Stimulated activated CD4-positive, alpha-beta T cell treated with anti-CD3 and anti-CD28 coated beads, Interleukin-1b, Interleukin-23, amount 100 ng/mL, for 48 hours (primary cell): ENCODE data around the gene TEAD2.
"Not testable (repeated sequence)": the region's sequence is repeated elsewhere in the genome, so short reads cannot be mapped to it uniquely, and the experiment has no call there.

Experiments
- DNase-seq: peaks from one replicate; pipeline ENCODE4 v3.0.0-alpha.2; 2020

The TEAD2 gene

DNA sequence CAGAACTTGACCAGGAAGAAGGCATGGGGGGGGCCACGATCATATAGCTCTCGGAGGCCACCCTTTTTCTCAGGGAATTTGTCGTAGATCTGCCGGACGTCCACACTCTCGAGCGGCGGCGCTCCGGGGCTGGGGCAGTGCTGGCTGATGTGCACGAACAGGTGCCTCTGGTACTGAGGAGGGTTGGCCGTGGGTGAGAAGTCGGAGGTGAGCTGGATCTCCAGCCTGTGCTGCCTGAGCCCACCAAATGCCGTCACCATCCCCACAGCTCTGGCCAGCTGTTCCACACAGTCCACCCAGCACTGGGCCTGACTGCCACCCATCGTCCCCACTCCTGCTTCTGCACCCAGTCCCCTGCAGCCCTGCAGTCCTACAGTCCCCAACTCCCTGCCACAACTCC is 15.0 kb downstream of the TEAD2 start:
- DNase-seq, result no peak

DNA sequence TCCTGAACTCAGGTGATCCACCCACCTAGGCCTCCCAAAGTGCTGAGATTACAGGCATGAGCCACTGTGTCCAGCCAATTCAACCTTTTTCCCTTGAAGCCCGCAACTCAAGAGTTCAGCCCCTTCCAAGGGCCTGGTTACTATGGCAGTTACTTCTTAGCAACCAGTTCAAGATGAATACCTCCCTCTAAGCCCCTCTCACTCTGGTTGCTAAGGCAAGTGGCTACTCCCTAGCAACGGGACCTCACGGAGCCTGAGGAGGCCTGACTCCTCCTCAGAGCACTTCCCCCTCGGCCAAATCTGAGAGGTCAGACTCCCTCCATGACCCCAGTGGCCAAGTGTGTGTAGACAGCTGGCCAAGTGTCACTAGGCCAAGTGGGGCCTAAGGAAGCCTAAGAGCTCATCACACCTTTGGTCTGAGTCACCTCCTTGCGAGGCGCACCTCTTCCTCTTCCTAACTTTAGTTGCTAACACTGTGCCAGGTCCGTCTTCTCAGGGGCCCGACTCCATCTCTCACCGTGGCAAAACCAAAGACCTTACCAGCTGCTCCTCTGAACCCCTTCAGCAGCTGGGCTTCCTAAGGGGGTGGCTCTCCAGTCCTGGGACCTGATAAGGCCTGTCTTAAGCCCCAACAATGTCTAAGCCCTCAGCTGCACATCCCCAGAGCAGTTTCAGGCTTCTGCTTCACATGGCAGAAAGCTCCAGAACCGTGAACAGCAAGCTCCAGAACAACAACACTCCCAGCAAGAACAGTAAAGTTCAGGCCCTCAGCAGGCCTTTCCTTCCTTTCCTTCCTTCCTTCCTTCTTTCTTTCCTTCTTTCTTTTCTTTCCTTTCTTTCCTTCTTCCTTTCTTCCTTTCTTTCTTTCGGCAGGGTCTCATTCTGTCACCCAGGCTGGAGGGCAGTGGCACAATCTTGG is 17.5 kb downstream of the TEAD2 start:
- no peak for DNase-seq

DNA sequence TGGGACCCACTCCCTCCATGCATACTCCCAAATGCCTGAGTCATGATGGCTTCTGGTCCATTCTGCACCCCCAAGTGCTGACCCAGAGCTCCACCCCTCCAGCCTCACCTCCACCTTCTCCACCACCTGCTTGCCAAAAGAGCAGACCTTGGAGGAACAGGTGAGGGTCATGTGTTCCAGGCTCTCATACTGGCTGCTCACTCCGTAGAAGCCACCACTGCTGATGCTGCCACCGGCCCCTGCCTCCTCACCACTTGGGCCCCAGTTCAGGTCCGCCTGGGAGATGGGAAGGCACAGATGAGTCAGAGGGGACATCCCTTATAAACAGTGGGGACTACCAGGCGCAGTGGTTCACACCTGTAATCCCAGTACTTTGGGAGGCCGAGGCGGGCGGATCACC is 19.1 kb downstream of the TEAD2 start:
- no peak for DNase-seq

DNA sequence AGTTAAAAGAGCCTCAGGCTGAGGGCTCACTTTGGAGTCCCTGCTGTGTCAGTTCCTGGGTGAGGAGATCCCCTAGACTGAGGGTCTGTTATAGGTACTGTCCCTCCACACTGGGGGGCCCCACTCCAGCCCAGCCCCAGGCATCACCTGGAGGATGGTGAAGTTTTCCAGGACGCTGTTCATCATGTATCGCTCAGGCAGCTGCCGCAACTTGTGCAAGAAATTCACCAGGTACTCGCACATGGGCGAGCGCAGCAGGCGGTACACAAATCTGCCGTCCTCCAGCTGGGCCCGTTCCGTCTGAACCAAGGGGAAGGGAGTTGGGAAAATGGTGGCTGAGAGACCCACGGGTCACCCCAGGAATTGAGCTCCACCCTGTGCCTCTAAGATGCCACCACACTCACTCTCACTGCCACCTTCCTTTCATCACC is 19.9 kb downstream of the TEAD2 start:
- no peak for DNase-seq

DNA sequence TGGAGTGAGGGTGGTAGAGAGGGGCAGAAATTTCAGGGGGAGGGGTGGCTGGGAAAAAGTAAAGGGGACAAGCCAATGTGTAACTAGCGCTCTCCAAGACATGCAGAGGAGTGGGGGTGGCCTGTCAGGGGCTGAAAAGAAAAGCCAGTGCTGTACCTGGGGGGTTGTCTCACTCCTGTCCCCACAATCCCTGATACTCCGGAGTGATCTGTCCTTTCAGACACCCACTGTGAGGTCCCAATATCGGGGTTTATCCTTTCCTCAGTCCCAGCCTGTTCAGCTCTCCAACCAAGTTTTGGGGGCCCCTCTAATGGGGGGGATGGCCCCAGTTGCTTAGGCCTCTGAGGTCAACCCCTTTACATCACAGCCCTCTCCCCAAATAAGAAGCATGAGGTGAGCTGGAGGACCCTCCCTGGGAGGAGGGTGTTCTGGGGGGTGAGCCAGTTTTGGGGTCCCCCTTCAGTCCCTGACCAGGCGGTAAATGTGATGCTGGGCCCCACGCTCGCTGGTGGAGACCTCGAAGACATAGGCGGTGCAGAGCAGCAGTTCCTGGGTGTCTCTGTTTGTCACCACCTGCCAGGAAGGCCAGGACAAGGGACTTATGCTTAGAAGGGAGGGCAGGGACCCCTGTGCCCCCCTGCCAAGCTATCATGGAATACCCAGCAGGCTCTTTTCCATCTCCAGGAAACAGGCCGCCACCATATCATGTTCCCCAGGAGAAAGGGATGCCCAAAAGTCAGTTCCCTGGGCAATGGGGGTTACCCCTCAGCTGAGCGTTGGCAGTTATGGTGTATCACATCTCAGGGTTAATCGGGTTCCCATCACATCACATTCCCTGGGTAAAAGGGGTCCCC is 21.1 kb downstream of the TEAD2 start:
- no peak for DNase-seq

DNA sequence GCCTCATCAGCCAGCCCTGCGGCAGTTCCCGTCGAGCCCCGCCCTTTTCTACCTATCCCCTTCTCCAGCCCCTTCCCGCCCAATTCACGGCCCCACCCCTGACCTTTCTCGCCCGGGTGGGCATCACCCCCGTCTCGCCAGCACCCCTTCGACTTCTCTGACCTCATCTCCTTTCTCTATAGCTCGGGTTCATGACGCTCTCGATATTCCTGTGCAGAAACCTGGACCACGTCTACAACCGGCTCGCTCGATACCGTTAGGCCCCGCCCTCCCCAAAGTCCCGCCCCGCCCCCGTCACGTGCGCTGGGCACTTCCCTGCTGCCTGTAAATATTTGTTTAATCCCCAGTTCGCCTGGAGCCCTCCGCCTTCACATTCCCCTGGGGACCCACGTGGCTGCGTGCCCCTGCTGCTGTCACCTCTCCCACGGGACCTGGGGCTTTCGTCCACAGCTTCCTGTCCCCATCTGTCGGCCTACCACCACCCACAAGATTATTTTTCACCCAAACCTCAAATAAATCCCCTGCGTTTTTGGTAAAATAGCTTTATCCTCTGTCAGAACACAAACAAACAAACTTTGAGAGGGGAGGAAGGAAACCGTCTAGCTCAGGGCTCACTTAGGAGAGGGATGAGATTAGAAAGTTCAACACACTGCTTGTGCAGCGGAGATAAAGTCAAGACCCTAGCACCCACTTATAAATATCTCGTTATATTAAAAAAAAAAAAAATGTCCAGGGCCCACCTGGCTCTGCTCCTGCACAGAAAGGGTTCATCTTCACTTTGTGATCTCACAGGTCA is 21.9 kb downstream of the TEAD2 start:
- DNase-seq, result no peak

DNA sequence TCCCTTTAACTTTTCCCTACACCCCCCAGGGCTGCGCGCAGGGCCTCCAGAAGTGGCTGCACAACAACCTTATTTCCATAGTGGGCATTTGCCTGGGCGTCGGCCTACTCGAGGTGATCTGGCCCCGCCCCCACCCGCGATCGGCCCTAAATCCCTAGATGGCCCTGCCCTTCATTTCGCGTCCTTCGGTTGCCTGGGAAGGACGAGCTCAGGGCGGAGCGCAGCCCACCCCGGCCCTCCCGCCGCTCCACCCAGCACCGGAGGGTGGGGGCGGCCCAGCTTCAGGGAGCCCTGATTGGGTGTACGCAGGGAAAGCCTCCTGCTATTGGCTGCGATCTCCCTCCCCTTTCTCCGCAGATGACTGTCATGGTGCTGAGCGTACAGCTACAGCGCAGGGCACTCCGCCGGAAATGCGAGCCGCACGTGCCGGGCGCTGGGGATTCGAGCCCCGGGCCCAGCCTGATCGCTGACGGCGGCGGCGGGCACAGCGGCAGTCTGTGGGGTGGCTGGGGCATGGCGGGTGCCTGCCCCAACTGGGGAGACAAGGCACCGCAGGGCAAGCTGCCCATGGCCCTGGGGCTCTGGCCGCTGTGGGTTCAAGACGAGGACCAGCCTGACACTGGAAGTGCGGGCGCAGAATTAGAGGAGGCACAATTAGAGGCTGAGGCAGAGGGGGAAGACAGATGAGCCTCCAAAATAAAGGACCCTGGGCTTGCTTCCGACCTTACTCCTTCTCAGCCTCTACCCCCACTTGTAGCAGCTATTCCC is 22.7 kb downstream of the TEAD2 start:
- no peak for DNase-seq

DNA sequence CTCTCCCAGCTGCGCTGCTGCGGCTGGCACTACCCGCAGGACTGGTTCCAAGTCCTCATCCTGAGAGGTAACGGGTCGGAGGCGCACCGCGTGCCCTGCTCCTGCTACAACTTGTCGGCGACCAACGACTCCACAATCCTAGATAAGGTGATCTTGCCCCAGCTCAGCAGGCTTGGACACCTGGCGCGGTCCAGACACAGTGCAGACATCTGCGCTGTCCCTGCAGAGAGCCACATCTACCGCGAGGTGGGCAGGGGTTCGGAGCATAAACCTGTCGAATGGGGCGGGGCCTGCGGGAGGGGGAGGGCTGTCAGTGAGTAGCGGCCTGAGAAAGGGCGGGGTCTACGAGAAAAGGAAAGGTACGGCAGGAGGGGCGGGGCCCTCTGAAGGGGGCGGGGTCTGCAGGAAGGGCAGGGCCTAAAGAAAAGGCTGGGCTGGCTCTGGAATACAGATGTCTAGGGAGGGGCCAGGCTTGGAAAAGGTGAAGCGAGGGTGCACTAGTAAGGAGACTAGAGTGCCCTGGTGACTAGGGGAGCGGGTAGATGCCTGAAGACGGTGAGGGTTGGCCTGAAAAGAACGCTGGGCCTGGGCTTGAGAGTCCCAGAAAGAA is 23.4 kb downstream of the TEAD2 start:
- peak; percentile 45 for DNase-seq

DNA sequence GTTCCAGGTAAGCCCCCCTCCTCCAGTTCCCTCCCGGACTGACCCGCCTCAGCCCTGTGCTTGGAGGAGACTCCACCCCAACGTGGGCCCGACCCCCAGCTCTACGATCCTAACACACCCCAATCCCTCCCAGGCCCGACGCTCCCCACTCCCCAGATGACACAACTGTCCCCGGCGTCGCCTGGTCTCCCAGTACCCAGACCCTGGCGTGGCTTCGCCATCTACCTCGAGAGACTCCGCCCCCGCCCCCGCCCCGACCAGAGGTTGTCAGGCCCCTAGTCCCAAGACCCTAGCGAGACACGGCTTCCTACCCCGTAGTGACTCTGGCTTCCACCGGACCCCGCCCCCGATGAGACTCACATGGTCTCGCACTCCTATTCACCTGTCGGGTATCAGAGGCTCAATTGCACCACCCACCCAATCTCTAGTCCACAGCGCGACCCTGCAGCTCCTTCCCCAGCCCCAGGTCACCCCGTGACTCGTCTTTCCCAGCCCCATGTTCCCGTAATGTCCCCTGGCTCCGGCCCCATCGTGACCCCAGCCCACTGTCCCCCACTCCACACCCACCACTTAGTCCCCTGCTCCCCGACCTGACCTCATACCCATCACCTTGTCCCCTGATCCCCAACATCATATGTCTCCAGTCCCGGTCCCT is 24.1 kb downstream of the TEAD2 start:
- no peak for DNase-seq

DNA sequence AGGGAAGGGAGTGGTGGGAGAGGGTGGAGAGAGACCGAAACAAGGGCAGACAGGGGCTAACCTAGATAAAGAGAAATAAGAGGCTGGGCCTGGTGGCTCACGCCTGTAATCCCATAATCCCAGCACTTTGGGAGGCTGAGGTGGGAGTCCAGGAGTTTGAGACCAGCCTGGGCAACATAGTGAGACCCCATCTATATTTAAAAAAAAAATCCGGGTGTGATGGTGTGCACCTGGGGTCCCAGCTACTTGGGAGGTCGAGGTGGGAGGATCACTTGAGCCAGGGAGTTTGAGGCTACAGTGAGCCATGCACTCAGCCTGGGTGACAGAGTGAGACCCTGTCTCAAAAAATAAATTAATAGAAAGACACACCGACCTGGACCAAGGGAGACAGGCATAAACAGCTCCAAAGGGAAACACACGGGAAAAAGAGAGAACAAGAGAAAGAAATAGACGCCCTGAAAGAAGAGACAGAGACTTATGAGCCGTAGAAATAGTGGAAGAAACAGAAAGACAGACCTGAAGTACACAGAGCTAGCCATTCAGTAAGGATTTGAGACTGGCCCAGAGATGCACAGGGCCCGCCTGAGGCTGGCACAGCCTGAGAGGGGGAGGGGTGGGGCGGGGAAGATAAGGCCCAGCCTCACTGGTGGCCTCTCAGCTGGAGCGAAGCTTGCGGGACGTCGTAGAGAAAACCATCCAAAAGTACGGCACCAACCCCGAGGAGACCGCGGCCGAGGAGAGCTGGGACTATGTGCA is 24.8 kb downstream of the TEAD2 start:
- DNase-seq, result no peak

DNA sequence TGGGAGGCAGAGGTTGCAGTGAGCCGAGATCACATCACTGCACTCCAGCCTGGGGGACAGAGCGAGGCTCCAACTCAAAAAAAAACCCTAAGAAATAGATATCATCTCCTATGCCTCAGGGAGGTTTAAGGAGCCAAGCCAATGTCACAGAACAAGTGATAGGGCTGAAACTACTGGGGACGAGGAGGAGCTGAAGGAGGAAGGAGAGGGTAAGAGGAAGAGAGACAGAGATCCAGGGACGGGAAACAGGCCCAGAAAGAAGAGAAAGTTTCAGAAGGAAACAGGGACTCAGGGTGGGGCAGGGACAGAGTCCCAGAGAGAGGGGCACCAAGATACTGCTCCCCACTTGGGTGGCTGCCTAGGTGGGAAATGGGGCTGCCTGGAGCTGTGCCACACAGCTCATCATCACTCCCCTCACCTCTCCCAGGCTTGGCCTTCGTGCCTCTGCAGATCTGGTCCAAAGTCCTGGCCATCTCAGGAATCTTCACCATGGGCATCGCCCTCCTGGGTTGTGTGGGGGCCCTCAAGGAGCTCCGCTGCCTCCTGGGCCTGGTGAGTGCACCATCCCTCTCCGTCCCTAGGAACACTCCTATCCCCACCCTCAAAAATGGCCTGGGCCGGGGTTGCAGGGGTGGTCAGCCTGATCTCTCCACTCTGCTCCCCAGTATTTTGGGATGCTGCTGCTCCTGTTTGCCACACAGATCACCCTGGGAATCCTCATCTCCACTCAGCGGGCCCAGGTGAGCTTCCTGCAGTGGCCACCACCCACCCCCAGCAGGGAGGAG is 25.5 kb downstream of the TEAD2 start:
- DNase-seq, result no peak

DNA sequence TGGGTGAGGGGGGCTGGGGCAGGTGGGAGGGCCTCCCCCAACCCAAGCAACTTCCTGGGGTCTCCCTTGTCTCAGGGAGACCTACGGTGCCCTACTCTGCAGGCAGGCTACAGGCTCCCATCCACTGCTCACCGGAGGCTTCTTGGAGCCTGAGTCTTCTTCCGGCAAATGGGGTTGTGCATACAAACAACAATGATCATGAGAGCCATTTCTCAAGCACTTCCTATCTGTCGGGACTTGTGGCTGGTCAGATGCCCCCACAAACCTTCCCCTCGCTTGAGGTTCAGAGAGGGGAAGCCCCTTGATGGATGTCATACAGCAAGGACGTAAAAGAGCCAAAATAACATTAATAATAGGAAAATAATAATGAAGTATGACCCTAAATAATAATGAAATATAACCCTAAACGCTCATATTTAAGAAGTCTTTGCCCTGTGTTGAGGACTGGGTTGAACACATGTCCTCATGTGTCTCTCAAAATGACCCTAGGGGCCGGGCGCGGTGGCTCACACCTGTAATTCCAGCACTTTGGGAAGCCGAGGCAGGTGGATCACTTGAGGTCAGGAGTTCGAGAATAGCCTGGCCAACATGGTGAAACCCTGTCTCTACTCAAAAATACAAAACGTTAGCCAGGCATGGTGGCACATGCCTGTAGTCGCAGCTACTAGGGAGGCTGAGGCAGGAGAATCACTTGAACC is 26.3 kb downstream of the TEAD2 start:
- DNase-seq, result no peak

DNA sequence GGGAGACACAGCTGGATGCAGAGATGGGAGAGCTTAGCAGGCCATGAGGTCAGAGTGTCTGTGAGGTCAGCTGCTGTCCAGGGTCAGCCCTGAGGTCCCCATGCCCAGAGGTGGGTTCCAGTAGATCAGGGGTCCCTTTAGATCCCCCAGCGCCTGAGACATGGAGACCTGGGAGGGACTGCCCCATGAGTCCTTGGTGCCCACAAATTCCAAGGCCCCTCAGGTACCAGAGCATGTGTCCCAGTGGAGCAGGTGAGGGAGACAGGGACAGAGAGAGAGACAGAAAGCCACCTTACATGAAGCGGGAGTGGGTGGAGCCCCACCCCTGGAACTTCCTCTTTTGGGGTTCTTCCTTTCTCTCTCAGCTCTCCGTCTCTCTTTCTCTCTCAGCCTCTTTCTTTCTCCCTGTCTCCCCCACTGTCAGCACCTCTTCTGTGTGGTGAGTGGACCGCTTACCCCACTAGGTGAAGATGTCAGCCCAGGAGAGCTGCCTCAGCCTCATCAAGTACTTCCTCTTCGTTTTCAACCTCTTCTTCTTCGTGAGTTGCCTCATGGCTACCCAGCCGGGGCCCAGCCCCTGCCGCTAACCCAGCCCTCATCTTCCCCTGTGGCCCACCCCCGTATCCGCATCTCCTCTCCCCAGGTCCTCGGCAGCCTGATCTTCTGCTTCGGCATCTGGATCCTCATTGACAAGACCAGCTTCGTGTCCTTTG is 27.0 kb downstream of the TEAD2 start, which contains the start of gene CD37:
Gene CD37 (plus strand): TSS at position 336 of the 713 bp plus-strand sequence. CDS start 135 bp downstream, at position 471.
- peak; percentile 35 for DNase-seq

DNA sequence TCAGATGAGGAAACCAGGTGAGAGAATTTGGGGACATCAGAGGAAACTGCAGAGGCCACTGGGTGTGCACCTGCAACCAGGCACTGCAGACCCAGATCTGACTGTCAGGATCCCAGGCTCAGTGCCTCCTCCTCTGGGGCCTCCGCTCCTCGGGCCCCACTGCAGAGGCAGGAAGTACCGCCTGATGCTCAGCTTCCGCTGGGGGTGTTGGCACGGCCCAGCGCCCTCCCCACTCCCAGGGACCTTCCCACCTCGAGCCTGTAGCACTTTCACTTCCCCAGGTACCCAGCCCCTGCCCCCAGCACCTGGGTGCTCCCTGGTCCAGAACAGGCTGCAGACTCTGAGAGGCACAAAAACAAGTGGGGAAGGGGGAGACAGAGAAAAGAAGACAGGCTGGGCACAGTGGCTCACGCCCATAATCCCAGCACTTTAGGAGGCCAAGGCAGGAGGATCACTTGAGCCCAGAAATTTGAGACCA is 28.4 kb downstream of the TEAD2 start:
- DNase-seq, result peak; percentile 64

DNA sequence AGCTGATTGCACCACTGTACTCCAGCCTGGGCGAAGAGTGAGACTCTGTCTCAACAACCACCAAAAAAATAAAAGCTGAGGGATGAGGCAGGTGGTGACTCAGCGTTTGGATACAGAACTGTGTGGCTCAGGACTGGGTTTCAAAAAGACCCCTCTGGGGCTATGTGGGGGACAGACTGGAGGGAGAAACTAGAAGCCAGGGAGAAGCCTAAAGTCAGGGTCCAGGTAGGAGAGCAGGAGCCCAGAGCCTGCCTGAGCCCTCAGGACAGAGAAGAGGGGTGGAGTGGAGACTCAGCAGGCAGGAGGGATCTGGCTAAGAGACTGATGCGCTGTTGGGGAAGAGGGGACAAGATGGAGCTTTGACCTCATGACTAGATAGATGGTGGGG is 28.8 kb downstream of the TEAD2 start:
- no peak for DNase-seq

DNA sequence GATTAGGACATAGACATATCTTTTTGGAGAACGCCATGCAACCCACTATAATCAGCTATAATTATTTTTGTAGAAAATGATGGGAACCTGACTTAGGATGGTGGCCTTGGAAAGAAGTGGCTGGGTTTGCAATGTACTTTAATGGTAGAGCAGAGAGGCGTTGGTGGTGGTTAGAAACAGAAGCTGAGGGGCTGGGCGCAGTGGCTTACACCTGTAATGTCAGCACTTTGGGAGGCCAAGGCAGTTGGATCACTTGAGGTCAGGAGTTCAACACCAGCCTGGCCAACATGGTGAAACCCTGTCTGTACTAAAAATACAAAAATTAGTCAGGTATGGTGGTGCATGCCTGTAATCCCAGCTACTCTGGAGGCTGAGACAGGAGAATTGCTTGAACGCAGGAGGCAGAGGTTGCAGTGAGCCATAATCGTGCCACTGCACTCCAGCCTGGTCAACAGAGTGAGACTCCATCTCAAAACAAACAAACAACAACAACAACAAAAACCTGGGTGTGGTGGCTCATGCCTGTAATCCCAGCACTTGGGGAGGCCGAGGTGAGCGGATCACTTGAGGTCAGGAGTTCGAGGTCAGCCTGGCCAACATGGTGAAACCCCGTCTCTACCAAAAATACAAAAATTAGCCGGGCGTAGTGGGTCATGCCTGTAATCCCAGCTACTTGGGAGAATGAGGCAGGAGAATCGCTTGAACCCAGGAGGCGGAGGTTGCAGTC is 29.4 kb downstream of the TEAD2 start:
- not testable (repeated sequence) for DNase-seq

DNA sequence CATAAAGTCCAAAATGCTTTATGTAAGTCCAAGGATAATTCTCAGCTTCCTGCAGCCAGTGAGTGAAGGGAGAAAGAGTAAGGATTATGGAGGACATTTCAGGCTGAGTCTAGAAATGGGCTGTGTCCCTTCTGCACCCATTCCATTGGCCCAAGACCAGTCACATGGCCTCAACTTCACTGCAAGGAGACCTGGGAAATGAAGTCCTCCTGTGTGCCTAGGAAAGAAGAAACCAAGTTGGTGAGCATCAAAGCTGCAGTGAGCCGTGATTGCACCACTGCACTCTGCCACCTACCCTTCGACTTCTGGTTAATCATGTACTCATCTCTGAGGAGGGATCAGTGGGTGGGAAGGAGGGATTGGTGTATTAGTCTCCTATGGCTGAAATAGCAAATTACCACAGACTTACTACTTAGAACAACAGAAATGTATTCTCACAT is 30.6 kb downstream of the TEAD2 start:
- DNase-seq, result peak; percentile 75
